HG03108 (cell line): ENCODE measurements around the gene ZC3H7B.
"Not testable (repeated sequence)": the region's sequence is repeated elsewhere in the genome, so short reads cannot be mapped to it uniquely, and the experiment has no call there.

Experiments
- ATAC-seq: cut with Tn5 transposase; IDR thresholded peaks from one replicate; pipeline ENCODE4 v1.9.1; 2021; ENCODE audit warnings: moderate library complexity; ENCODE audit not compliant: unreplicated experiment

ZC3H7B gene, protein sequence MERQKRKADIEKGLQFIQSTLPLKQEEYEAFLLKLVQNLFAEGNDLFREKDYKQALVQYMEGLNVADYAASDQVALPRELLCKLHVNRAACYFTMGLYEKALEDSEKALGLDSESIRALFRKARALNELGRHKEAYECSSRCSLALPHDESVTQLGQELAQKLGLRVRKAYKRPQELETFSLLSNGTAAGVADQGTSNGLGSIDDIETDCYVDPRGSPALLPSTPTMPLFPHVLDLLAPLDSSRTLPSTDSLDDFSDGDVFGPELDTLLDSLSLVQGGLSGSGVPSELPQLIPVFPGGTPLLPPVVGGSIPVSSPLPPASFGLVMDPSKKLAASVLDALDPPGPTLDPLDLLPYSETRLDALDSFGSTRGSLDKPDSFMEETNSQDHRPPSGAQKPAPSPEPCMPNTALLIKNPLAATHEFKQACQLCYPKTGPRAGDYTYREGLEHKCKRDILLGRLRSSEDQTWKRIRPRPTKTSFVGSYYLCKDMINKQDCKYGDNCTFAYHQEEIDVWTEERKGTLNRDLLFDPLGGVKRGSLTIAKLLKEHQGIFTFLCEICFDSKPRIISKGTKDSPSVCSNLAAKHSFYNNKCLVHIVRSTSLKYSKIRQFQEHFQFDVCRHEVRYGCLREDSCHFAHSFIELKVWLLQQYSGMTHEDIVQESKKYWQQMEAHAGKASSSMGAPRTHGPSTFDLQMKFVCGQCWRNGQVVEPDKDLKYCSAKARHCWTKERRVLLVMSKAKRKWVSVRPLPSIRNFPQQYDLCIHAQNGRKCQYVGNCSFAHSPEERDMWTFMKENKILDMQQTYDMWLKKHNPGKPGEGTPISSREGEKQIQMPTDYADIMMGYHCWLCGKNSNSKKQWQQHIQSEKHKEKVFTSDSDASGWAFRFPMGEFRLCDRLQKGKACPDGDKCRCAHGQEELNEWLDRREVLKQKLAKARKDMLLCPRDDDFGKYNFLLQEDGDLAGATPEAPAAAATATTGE

DNA sequence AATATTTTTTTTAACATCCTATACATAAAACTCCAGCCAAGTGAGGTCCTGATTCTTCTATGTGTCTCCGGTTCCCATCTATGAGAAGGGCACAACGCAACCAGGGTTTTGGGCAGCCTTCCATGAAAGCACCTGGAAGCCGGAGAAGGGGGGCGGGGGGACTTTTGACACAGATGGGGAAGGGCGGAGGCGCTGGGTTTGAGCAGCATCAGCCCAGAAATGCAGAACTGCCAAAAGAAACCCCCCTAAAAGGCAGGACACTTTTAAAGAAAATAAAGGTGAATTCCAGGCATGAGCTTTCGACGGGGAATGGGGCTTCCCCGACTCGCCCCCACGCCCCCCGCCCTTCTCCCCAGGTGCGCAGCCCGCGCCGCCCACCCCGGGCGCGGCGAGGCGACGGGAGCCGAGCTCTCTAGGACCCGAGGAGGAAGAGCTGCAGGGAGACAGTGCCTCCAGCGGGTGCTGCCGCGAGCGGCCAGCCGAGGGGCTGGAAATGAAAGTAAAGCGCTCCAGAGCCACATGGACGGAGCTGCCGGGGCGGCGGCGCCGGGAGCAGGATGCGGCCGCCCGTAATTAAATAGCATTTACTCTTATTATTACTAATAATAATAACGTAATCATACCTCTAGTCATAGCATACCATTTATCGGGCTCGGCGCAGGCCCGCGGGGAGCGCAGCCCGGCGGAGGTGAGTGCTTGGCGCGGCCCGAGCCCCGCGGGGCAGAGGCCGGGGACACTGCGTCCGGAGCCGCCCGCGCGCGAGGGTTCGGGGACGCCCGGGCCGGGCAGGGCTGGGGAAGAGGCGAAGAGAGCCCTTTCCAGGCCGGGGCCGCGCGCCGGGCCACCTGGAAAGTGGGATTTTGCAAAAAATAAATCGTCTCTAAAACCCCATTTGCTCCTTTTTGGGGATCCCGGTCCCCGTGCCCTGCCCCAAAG lies at the start of gene ZC3H7B:
TSS of gene ZC3H7B (plus strand) at position 441 of the 936 bp plus-strand sequence. CDS start 19,136 bp downstream, outside the sequence.
- ATAC-seq, result peak; percentile 90

DNA sequence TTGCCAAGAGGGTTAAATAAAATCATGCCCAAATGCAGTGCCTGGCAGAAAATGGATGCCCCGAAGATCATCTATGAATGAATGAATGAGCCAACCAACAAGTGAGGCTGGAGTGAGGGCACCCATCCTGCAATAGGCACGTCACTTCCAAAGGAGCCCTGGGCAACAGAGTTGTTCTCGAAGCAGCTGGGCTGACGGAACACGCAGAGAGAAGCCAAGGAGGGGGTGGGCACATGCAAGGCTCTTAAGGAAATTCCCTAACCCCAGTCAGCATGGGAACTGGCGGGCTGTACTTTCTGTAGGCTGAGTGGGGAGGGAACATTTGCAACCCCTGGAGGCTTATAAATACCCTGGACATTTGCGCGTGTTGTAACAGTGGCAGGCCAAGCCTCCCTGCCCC lies 49.0 kb upstream of the ZC3H7B start:
- no peak for ATAC-seq

DNA sequence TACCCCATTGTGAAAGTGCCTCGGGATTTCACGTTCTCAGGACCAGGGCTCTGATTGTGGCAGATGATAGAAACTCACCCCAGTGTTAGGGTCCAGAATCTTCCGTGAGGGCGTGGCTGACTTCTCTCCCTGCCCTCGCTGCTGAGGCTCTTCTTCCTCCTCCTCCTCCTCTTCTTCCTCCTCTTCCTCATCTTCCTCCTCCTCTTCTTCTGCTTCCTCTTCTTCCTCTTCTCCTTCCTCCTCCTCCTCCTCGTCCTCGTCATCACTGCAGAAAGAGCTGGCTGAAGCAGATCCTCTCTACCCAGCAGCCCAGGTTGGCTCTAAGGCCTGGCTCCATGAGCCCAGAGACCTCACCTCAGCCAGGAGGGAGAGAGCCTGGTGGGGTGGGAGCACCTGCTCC lies 47.1 kb upstream of the ZC3H7B start:
- ATAC-seq, result no peak

DNA sequence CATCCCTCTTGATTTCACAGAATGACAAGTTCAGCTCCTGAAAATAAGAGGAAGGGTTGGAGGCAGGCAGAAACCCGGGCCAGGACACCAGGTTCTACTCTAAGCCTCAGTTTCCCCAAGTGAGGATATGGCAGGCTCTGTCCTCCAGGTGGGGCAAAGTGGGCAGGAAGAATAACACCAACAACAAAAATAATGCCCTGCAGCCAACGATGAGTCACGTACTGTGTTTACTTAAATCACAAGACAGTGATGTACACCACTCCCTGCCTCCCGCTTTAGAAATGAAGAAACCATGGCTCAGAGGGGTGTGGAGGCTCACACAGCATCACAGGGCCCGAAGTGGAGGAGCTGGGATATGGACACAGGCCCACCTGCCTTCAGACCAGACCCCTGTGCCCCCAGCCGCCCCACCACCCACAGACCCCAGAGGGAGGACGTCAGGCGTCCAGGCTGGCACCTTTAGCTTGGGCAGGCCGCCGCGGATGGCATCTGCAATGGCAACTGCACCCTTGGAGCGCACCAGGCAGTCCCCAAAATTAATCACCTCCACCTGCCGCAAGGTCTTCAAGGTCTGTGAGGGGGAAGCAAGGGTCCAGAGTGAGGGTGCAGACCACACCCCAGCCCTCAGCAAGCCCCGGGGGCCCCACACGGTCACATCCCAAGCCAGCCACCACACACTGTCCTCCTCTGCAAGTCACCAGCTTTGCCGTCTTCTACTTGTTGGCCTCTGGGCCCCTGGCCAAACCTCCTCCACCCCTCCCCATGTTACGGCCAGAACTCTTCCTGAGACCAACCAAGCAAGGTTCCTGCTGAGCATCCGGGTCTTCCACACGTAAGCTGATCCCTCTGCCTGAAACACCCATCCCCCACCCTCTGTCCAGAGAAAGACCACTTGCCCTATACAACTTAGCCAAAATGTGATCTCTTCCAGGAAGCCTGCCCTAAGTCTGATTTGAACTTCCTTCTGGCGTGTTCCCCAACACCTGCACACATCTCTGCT lies 44.8 kb upstream of the ZC3H7B start:
- ATAC-seq, result no peak

DNA sequence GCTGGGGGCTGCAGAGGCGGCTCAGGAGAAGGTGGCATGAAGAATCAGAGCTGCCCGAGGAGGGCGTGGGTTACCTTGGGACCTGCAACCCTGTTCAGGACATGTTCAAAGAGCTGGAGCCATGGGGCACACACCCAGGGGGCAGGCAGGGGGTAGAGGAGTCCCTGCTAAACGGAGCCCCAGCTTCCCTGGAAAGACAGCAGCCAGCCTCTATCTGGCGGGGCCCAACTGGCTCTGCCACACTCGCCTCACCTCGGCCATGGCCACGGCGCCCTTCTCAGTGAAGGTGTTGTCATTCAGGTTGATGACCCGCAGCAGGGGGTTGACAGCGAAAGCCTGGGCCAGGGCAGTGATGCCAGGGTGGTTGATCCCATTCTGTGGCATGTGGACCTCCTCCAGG lies 43.6 kb upstream of the ZC3H7B start:
- no peak for ATAC-seq

DNA sequence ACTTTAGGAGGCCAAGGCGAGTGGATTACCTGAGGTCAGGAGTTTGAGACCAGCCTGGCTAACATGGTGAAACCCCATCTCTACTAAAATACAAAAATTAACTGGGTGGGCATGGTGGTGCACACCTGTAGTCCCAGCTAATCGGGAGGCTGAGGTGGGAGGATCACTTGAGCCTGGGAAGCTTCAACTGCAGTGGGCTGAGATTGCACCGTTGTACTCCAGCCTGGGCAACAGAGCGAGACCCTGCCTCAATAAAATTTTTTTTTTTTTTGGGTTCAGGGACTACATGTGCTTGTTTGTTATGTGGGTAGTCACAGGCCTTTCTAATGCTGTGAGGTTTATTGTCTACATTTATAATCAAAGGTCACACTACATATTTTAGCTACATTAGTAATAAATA lies 41.6 kb upstream of the ZC3H7B start:
- not testable (repeated sequence) for ATAC-seq

DNA sequence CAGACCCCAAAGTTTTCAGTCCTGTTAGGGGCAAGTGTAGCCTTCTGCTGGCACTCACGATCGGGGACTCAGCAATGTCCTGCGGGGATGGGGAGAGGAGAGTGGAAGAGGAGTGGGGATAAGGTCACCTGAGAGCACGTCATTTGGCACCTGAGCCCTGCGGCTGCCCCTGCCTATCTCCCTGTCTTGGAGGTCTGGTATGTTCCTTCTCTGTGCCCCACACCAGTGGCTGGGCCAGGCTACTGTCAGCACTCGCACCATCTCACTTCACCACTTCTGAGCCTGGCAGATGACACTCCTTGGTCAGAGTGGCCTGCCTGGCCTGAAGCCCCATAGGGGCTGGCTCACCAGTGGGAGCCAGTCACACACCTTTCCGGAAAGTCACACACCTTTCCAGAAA lies 40.5 kb upstream of the ZC3H7B start:
- ATAC-seq, result no peak

DNA sequence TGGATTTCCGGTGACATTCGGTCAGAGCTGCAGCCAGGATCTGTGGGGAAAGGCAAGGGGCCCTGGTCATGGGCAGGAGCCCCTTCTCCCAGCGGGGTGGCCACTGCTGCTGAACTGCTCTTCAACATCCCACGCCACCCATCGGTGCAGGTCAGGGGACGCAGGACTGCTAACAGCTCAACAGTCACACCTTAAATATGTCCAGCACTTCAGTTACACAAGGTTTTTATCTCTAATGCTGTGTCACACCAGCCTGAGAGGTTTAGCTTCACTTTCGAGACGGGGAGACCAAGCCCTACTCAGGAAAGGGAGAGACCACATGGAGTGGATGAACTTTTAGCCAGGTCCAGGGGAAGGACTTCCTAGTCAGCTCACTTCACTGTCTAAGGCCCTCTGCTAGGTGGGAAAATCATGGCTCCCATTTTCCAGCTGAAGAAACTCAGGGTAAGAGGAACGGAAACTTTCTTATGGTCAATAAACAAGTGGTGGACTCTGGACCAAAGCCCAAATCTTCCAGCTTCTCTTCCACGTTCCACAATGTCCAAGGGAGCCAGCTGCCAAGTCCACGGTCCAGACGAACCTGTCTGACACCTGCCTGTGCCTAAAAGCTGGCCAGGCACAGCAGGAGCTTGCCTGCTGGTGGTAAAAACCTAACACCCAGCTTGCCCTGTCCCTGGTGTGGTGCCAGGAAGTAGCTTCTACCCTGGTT lies 39.6 kb upstream of the ZC3H7B start:
- no peak for ATAC-seq

DNA sequence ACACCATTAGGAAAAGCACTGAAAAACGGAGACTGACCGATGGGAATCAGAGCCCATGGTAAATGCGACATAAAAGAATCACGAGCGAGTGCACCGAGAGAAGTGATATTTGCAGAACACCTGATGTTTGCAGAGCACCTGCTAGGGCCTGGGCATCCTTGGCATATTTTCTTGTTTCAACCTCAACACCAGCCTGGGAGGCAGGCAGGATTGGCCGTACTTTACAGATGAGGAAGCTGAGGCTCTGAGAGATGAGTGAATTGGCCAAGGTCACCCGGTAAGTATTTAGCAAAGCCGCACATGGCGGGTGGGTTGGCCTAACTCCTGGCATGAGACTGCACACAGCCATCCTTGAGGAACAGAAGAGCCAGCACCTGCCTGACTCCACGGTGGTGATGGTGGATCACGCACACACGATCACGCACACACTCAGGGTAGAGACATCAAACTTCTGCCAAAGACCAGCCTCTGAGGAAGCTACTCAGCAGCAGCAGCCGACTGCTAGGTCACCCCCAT lies 39.0 kb upstream of the ZC3H7B start:
- ATAC-seq, result no peak

DNA sequence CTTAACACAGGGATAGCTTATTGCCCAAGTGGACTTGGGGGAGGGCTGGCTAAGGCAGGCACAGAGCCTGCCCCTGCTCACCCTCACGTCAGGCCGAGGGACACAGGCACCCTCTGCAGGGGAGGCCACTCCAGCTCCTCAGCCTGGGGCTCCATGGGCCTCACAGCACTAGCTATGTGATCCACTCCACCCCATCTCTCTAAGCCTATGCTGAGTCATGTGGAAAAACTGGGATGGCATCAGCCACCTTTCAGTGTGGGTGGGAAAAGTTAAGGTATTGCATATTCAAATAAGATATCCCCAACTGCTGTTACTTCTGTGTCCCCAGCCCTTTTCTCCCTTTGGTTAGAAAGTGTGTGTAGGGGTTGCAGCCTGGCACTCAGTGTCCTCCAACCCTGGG lies 37.6 kb upstream of the ZC3H7B start:
- no peak for ATAC-seq

DNA sequence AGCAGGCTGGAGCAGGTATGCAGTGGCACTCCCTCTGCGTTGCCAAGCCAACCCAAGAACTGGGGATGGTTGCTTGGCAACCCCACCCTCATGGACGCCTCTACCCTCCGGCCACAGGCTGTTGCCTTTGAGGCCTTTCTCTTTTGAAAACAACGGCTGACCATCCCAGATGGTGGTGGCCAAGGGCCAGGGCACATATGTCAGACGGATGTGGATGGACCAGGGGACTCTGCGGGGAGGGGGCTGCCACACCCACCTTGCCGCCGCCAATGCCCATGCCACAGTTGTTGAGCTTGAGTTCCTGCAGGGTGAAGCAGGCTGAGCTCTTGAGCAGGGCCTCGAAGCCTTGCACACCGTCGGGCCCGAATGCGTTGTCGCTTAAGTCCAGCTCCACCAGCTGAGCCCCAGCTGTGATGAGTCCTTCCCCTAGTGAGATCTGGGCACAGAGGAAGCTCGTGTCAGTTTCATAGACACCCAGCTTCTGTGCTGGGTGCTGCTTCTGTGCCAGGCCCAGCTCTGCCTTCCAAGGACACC lies 36.9 kb upstream of the ZC3H7B start:
- no peak for ATAC-seq

DNA sequence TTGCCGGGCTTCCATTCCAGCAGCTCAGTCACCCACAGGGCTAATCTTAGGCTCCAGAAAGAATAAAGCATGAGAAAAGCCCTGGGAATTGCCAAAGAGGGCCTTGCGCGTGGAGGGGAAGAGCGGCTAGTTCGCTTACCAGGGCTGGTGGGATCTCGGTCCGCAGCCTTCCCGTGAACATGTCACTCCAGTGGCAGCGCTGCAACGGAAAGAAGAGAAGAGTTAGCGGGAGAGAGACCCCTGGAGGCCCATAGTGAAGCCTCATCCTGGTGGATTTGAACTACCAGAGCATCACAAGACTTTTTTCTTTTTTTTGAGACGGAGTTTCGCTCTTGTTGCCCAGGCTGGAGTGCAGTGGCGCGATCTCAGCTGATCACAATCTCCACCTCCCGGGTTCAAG lies 33.4 kb upstream of the ZC3H7B start:
- no peak for ATAC-seq

DNA sequence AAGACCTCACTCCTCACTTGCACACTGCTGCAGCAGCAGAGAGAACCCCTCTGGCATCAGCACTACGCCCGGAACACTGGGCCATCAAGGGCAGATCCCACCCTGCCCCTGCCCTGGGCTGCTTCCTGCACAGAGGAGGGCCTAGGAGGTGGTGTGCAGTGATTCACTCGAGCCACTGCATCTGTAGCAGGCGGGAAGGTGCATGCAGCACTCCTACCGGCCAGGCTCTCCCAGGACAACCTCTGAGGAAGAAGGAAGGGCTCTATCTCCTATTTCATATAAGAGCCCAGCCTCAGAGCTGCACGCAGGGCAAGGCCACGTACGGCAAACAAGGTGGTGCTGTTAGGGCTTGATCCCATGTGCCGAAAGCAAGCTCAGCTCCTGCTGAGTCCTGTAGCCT lies 29.5 kb upstream of the ZC3H7B start:
- no peak for ATAC-seq

DNA sequence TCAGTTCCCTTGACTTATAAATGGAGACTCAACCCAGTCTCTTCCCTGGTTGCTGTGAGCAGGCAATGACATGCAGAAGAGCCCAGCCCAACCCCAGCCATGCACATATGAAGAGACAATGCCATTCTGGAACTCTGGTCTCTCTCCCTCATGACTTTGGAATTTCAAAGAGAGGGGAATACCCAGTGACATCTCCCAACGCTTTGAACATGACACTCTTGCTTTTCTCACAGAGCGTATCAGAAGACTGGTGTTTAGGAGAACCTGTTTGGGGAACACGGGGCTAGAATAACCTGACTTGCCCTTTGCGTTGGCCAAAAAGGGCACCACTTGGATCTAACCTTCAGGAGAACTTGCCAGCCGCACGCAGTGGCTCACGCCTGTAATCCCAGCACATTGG lies 28.2 kb upstream of the ZC3H7B start:
- no peak for ATAC-seq

DNA sequence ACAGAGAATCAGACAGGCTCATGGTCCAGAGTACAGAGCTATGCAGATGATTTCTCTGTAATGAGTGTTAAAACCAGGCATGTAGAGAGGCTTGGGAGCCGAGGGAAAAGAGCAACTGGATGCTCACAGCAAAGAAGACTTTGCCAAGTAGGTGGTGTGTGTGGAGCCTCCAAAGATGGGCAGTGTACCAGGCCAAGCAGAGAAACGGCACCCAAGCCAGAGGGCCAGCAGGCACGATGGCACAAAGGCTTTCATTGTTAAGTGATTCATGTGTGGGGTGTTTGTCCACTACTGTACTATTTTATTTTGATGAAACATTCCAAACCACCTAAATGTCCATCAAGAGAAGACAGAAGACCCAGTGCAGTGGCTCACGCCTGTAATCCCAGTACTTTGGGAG lies 26.5 kb upstream of the ZC3H7B start:
- no peak for ATAC-seq

DNA sequence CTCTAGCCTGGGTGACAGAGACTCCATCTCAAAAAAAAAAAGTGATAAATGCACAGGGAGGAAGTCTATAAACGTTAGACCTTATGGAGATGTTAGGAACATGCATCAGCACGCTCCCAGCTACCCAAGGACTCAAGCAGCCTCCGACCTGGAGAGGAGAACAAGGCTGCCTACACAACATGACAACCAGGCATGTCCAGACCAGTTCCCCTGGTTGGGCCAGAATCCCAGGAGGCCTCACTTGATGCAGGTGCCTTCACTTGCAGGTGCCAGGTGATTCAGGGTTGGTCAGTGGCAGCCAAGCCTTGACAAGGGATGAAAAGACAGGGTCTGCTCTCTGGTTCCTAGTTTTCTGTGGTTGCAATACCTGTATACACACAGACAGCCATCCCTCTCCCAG lies 21.3 kb upstream of the ZC3H7B start:
- no peak for ATAC-seq

DNA sequence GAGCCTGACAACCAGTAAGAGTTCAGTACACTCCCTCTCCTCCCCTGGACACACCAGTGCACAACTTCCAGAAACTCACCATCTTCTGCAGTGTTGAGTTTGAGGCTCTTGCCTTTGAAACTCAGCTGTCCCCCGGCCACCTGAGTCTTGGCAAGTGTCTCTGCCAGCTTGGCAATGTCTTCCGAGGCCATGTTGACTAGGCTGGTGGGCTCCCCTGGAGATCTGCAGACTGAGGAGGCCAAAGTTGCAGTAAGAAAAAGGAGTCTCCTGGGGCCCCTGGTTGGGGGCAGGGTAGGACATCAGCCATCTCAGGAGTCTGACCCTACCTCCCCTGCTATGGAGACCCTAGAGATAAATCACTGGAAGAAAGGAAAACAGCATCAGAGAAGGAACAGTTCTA lies 20.5 kb upstream of the ZC3H7B start:
- no peak for ATAC-seq

DNA sequence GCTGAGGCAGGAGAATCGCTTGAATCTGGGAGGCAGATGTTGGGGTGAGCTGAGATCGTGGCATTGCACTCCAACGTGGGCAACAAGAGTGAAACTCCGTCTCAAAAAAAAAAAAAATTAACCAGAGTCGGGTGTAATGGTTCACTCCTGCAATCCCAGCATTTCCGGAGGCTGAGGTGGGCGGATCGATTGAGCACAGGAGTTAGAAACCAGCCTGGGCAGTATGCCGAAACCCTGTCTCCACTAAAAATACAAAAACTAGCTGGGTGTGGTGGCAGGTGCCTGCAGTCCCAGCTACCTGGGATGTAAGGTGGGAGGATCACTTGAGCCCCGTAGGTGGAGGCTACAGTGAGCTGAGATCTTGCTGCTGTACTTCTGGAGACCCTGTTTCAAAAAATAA lies 16.9 kb upstream of the ZC3H7B start:
- no peak for ATAC-seq

DNA sequence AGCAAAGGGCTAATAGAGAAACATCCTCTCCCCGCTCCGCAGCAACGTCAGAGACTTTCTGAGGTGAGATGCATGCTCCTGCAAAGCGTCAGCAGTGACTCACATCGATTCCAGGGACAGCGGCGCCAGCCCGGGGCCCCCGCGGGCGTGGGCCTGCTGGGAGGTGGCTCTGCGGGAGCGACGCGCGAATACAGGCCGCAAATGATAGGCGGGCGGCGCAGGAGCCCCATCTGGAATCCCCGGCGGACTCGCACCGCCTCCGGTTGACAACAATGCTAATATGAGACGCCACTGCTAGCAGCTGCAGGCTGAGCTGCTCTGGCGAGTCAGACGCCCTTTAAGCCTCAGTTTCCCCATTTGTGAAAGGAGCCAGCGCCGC lies 15.9 kb upstream of the ZC3H7B start:
- peak; percentile 3 for ATAC-seq
